Calu3 (cell line): ENCODE data around the gene THADA. TPM values are rescaled to one million over a fixed set of nuclear protein-coding genes. Genes with fewer than 3 reads are reported as not detected.

Source experiments
- BruUV-seq: library from RNA; stranded (reverse); fragments of 400-500 nt; replicated peaks from 2 replicates; lab custom pipeline; 2021; lab: Mats Ljungman, UMichigan
- CTCF ChIA-PET: fragments of 300-600 bp; sonication (Branson Sonifier 250); formaldehyde crosslinking; loops from one replicate; lab custom pipeline; 2022; ENCODE audit warnings: antibody characterized with exemption; lab: Charles Lee
- DNase-seq: peaks from one replicate; pipeline ENCODE4 v3.0.0; 2022
- H3K27ac Mint-ChIP-seq: one replicate; pipeline ENCODE4 v1.8.0; 2022; ENCODE audit warnings: mixed read lengths; ENCODE audit not compliant: unreplicated experiment
- H3K27me3 Mint-ChIP-seq: one replicate; pipeline ENCODE4 v1.8.0; 2022; ENCODE audit warnings: mixed read lengths; ENCODE audit not compliant: unreplicated experiment
- H3K36me3 Mint-ChIP-seq: one replicate; pipeline ENCODE4 v1.8.0; 2022; ENCODE audit warnings: mild to moderate bottlenecking, moderate library complexity, mixed read lengths; ENCODE audit not compliant: insufficient read depth, unreplicated experiment
- H3K4me1 Mint-ChIP-seq: one replicate; pipeline ENCODE4 v1.8.0; 2022; ENCODE audit warnings: mild to moderate bottlenecking, low read depth, mixed read lengths; ENCODE audit not compliant: unreplicated experiment
- H3K4me3 Mint-ChIP-seq: one replicate; pipeline ENCODE4 v1.8.0; 2022; ENCODE audit warnings: mild to moderate bottlenecking, low read depth, moderate library complexity, mixed read lengths; ENCODE audit not compliant: unreplicated experiment
- H3K9me3 Mint-ChIP-seq: one replicate; pipeline ENCODE4 v1.8.0; 2022; ENCODE audit warnings: low read depth, mixed read lengths; ENCODE audit not compliant: unreplicated experiment
- CTCF ChIP-seq: fragments of 200-600 bp; IDR thresholded peaks from one replicate; pipeline ENCODE4 v1.8.0; 2022; ENCODE audit warnings: antibody characterized with exemption; ENCODE audit not compliant: unreplicated experiment
- intact Hi-C: fragments of 100-400 bp; cut with micrococcal nuclease; formaldehyde crosslinking; loops from one replicate; pipeline ENCODE4 v1.10.0; 2022; ENCODE audit not compliant: unreplicated experiment
- total RNA-seq: library from RNA; stranded (reverse); gene quantifications from 2 replicates; pipeline ENCODE4 v1.2.3, GENCODE V29; 2022

The THADA gene
- total RNA-seq, 1 experiment from 2014 or later = 35.5 TPM

GRCh38 chr2:43464590-43464989 is 131.2 kb downstream of the THADA start:
- no TSS peak for BruUV-seq
- peaks cover 5% of the 10 kb centered on the region for H3K36me3 Mint-ChIP-seq
- no peak for DNase-seq
- no peaks in the 10 kb centered on the region for H3K27me3 Mint-ChIP-seq
- peaks cover 53% of the 10 kb centered on the region for H3K4me1 Mint-ChIP-seq
- CTCF ChIA-PET = no interaction called here
- no peaks in the 10 kb centered on the region for H3K9me3 Mint-ChIP-seq
- H3K27ac Mint-ChIP-seq = no peak overlapping the region
- TF ChIP-seq CTCF = no peak
- no peak overlapping the region for H3K4me3 Mint-ChIP-seq
- intact Hi-C loops = no loop called here

GRCh38 chr2:43462866-43463641 is 132.8 kb downstream of the THADA start:
- BruUV-seq = no TSS peak
- no peak for TF ChIP-seq CTCF
- no peaks in the 10 kb centered on the region for H3K27me3 Mint-ChIP-seq
- H3K4me3 Mint-ChIP-seq = no peak overlapping the region
- DNase-seq = no peak
- peaks cover 5% of the 10 kb centered on the region for H3K36me3 Mint-ChIP-seq
- peaks cover 53% of the 10 kb centered on the region for H3K4me1 Mint-ChIP-seq
- no peak overlapping the region for H3K27ac Mint-ChIP-seq
- intact Hi-C loops = no loop called here
- CTCF ChIA-PET = interaction anchor here (0.9 to 1.3 kb wide), 2 partner anchors 13 to 36 kb away, joined by 3 to 4 read pairs; no protein-coding TSS in a partner anchor
- no peaks in the 10 kb centered on the region for H3K9me3 Mint-ChIP-seq

GRCh38 chr2:43461453-43462073 is 134.3 kb downstream of the THADA start:
- DNase-seq = no peak
- intact Hi-C loops = no loop called here

More at GRCh38 chr2:43461453-43462073, 134.3 kb downstream of the THADA start:
- H3K36me3 Mint-ChIP-seq = peaks cover 7% of the 10 kb centered on the region
- peaks cover 65% of the 10 kb centered on the region for H3K4me1 Mint-ChIP-seq
- BruUV-seq = no TSS peak
- no peaks in the 10 kb centered on the region for H3K27me3 Mint-ChIP-seq
- H3K4me3 Mint-ChIP-seq = no peak overlapping the region
- no peak for TF ChIP-seq CTCF
- CTCF ChIA-PET = interaction anchor here (0.7 kb wide), 1 partner anchor 185 kb away, joined by 3 read pairs; no protein-coding TSS in a partner anchor
- no peak overlapping the region for H3K27ac Mint-ChIP-seq
- H3K9me3 Mint-ChIP-seq = no peaks in the 10 kb centered on the region
